ENCODE results near the gene KBTBD2. TPM values are rescaled to one million over a fixed set of nuclear protein-coding genes. Genes with fewer than 3 reads are reported as not detected.
"Not testable (repeated sequence)": the region's sequence is repeated elsewhere in the genome, so short reads cannot be mapped to it uniquely, and the experiment has no call there.

Gene KBTBD2
- total RNA-seq, 1 experiment from 2014 or later, result 54.1 TPM

- no peak for DNase-seq (ENCODE audit: low read depth)
These were observed 2.2 kb upstream of the KBTBD2 start for GRCh38 chr7:32893722-32894121.

GRCh38 chr7:32893207-32893524 lies 1.6 kb upstream of the KBTBD2 start:
- DNase-seq (ENCODE audit: low read depth), result no peak

GRCh38 chr7:32892521-32893206 lies 1.1 kb upstream of the KBTBD2 start:
- peak; percentile 67 for DNase-seq (ENCODE audit: low read depth)

GRCh38 chr7:32891800-32892520 lies 400 bp upstream of the KBTBD2 start:
- peak; percentile 98 for DNase-seq (ENCODE audit: low read depth)

- no peak for DNase-seq (ENCODE audit: low read depth)
These were observed 842 bp downstream of the KBTBD2 start for GRCh38 chr7:32890793-32891042.

GRCh38 chr7:32890010-32890792 lies 1.4 kb downstream of the KBTBD2 start:
- peak; percentile 65 for DNase-seq (ENCODE audit: low read depth)

GRCh38 chr7:32888505-32888904 lies 3.1 kb downstream of the KBTBD2 start:
- DNase-seq (ENCODE audit: low read depth), result no peak

GRCh38 chr7:32887395-32887794 lies 4.2 kb downstream of the KBTBD2 start:
- DNase-seq (ENCODE audit: low read depth), result no peak

GRCh38 chr7:32881074-32881982 lies 10.2 kb downstream of the KBTBD2 start:
- peak; percentile 51 for DNase-seq (ENCODE audit: low read depth)

- peak; percentile 29 for DNase-seq (ENCODE audit: low read depth)
These were observed 12.1 kb downstream of the KBTBD2 start for GRCh38 chr7:32879460-32879859.

- not testable (repeated sequence) for DNase-seq (ENCODE audit: low read depth)
These were observed 13.5 kb downstream of the KBTBD2 start for GRCh38 chr7:32878023-32878422.

- no peak for DNase-seq (ENCODE audit: low read depth)
These were observed 19.1 kb downstream of the KBTBD2 start for GRCh38 chr7:32872421-32872820.

- no peak for DNase-seq (ENCODE audit: low read depth)
These were observed 19.8 kb downstream of the KBTBD2 start for GRCh38 chr7:32871624-32872371.

- no peak for DNase-seq (ENCODE audit: low read depth)
These were observed 21.3 kb downstream of the KBTBD2 start for GRCh38 chr7:32870298-32870697.

GRCh38 chr7:32869716-32870115 lies 21.8 kb downstream of the KBTBD2 start:
- DNase-seq (ENCODE audit: low read depth), result no peak

- DNase-seq (ENCODE audit: low read depth), result no peak
These were observed 23.4 kb downstream of the KBTBD2 start for GRCh38 chr7:32868116-32868515.

GRCh38 chr7:32865448-32866030 lies 26.0 kb downstream of the KBTBD2 start:
- no peak for DNase-seq (ENCODE audit: low read depth)

- not testable (repeated sequence) for DNase-seq (ENCODE audit: low read depth)
These were observed 27.7 kb downstream of the KBTBD2 start for GRCh38 chr7:32863872-32864271.

- DNase-seq (ENCODE audit: low read depth), result no peak
These were observed 31.5 kb downstream of the KBTBD2 start for GRCh38 chr7:32860090-32860489.

GRCh38 chr7:32858648-32859047 lies 32.9 kb downstream of the KBTBD2 start:
- no peak for DNase-seq (ENCODE audit: low read depth)

- DNase-seq (ENCODE audit: low read depth), result not testable (repeated sequence)
These were observed 34.5 kb downstream of the KBTBD2 start for GRCh38 chr7:32857063-32857462.
